GM18526 (cell line): ENCODE data around the gene SRMS.

Experiments
- POLR2A ChIP-seq: IDR thresholded peaks from 3 replicates; pipeline ENCODE4 v1.6.1; 2011; ENCODE audit not compliant: insufficient read length; ENCODE audit errors: extremely low read depth

Gene SRMS

GRCh38 chr20:63499338-63499969 is 48.1 kb downstream of the SRMS start:
- TF ChIP-seq POLR2A, result no peak

DNA sequence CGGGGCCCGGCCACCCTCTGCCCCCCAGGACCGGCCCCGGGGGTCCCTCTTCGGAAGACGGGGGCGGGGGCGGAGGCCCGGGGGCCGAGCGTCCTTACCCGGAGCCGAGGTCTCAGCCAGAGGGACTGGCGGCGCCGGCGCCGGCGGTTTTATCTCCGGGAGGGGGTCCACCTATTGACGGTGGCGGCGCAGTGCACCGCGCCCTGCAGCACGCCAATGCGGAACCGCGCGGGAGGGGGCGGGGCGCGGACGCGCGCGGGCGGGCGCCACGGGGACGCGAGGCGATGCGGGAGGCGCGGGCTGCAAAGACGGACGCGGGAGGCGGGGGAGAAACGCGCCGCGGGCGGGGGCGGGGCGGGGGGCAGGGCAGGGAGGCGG is 48.6 kb downstream of the SRMS start, which contains the start of gene EEF1A2:
TSS of gene EEF1A2 (minus strand) at position 124 of the 378 bp plus-strand sequence. CDS start 1,320 bp downstream, outside the sequence.
- no peak for TF ChIP-seq POLR2A

DNA sequence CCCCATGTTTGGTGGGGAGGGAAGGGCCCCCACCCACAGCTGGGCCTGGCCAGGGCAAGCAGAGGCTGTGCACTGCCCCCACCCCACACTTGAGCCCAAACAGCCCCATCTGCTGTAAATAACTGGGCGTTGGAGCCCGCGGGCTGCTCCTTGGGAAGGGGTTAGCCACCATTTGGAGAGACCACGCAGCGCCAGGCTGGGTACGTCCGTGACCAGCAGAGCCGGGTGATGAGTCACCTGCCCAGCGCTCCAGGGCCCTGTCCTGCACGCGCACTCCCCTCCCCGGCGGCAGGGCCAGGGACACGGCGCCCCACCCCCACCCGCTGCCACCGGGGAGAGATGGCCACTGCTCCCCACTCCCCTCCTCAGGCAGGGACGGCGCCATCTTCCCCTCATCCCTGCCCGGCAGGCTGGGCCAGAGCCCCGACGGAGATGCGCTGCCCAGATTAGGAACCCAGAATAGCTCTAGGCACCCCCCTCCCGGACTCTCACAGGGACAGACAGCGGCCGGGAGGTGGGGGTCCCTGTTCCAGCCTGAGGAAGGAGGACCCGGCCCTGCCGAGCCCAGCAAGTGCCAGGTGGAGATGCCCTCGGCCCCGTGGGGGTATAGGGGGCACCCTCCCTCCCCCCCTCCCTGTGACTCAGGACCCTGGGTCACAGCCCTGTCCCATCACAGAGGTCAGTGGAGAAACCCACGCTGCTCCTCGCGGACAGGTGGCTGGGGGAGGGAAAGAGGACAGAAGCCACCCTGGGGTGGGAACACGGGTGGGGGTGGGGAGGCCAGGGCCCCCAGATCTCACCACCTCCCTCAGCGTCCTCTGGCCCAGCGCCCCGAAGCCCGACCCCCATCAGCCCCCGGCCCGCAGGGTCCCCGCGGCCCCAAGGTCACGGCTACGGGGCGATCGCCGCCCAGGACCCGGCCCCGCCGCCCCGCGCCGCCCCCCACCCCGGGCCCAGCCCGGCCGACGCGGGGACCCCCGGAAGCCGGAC is 49.3 kb downstream of the SRMS start:
- TF ChIP-seq POLR2A, result no peak

DNA sequence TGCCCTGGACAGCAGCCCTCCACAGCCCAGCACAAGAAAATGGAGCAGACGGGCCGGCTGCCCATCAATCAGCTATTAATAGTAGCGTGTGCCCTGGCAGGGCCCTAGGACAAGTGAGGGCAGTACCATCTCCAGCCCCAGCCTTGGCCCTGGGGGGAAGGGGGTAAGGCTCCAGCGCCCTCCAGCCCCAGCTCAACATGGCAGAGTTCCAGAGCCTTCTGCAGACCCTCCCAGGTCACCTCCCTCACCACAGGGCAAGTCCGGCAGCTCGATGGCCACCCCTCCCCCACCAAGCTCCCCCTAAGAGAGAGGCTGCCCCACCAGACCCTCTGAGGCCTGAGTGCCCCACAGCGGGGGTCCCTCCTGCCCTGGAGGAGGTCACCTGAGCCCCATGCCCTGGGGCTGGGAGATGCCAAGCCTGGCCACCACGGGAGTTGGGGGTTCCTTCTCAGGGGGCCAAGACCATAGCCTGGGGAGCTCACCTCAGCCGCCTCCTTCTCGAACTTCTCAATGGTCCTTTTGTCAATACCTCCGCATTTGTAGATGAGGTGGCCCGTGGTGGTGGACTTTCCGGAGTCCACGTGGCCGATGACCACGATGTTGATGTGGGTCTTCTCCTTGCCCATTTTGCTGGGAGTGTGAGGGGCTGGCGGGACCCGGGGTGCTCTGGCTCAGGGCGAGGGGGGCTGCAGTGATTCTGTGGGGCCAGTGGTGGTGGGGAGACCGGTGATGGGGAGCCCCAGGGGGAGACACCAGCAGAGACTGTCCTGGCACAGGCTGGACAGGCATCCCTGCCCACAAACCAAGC is 50.2 kb downstream of the SRMS start:
- no peak for TF ChIP-seq POLR2A

GRCh38 chr20:63496596-63497120 is 50.9 kb downstream of the SRMS start:
- no peak for TF ChIP-seq POLR2A

- TF ChIP-seq POLR2A, result no peak
Observed at GRCh38 chr20:63495741-63496595, 51.6 kb downstream of the SRMS start.

DNA sequence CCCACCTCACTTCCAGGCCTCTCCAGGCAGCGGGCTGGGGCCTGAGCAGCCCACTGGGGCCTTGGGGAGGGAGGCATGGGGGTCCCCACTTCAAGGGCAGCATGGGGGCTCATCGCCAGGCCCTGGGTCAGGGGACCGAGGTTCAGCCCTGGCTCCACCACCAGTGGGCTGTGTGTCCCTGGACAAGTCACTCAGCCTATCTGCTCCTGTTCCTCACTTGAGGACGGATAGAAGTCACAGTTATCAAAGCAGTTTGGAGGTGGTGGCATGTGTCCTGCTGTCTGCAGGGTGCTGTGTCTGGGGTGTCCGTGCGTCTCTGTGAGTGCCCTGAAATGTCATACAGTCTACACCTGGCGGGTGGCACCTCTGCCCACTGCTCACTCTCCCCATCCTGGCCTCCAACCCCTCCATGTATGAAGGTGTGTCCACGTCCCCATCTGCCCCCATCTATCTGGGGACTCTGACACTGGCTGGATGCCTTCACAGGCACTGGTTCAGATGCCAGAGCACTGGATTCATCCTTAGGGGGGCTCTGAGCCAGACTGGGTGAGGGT is 52.3 kb downstream of the SRMS start:
- no peak for TF ChIP-seq POLR2A

- TF ChIP-seq POLR2A, result no peak
Observed at GRCh38 chr20:63494420-63495166, 53.0 kb downstream of the SRMS start.

GRCh38 chr20:63494084-63494419 is 53.5 kb downstream of the SRMS start:
- no peak for TF ChIP-seq POLR2A

GRCh38 chr20:63493563-63494020 is 54.0 kb downstream of the SRMS start:
- no peak for TF ChIP-seq POLR2A

- TF ChIP-seq POLR2A, result no peak
Observed at GRCh38 chr20:63492982-63493381, 54.6 kb downstream of the SRMS start.

GRCh38 chr20:63492518-63492917 is 55.0 kb downstream of the SRMS start:
- TF ChIP-seq POLR2A, result no peak

- TF ChIP-seq POLR2A, result no peak
Observed at GRCh38 chr20:63491635-63492230, 55.8 kb downstream of the SRMS start.
